Brain microvascular endothelial cell (primary cell): ENCODE data around the gene MUC20.
"Not testable (repeated sequence)": the region's sequence is repeated elsewhere in the genome, so short reads cannot be mapped to it uniquely, and the experiment has no call there.

Source experiments
- DNase-seq: peaks from one replicate; pipeline ENCODE4 v3.0.0-alpha.2; 2020
- H3K27ac ChIP-seq: fragments of 250-450 bp; sonication (Bioruptor Pico); 2 replicates; pipeline ENCODE4 v1.5.1; 2020; ENCODE audit warnings: mild to moderate bottlenecking, moderate library complexity
- H3K27me3 ChIP-seq: fragments of 250-450 bp; sonication (Bioruptor Pico); replicated peaks from 2 replicates; pipeline ENCODE4 v1.5.1; 2020; ENCODE audit warnings: mild to moderate bottlenecking
- H3K36me3 ChIP-seq: fragments of 250-450 bp; sonication (Bioruptor Pico); replicated peaks from 2 replicates; pipeline ENCODE4 v1.5.1; 2020; ENCODE audit warnings: mild to moderate bottlenecking
- H3K4me3 ChIP-seq: 2 replicates; pipeline ENCODE4 v1.5.1; 2011; ENCODE audit warnings: low read depth, mild to moderate bottlenecking, control low read depth, low read length, moderate library complexity
- CTCF ChIP-seq: IDR thresholded peaks from 2 replicates; pipeline ENCODE4 v1.5.1; 2011; ENCODE audit warnings: low read depth, mild to moderate bottlenecking, moderate library complexity, low read length, control low read depth, inconsistent platforms; ENCODE audit errors: missing control alignments
- in situ Hi-C: cut with HindIII; loops from 2 replicates; pipeline ENCODE4 v1.10.0; 2017; ENCODE audit warnings: low sequenced_read_pairs, low pct_ligation_motif_present

MUC20 gene

GRCh38 chr3:195711813-195712534, 8.8 kb upstream of the MUC20 start:
- Histone ChIP-seq H3K4me3 (no peak overlapping the region), H3K36me3 (no peaks in the 10 kb centered on the region), H3K27ac (no peak overlapping the region), H3K27me3 (peaks cover 21% of the 10 kb centered on the region)
- no peak for TF ChIP-seq CTCF
- in situ Hi-C loops: no loop called here
- DNase-seq: no peak

GRCh38 chr3:195712535-195712910, 8.3 kb upstream of the MUC20 start:
- H3K36me3 ChIP-seq, H3K27ac ChIP-seq, DNase-seq, in situ Hi-C loops, H3K4me3 ChIP-seq: not testable (repeated sequence)
- H3K27me3 ChIP-seq: peaks cover 24% of the 10 kb centered on the region

- H3K36me3 ChIP-seq, DNase-seq, in situ Hi-C loops, H3K27ac ChIP-seq, H3K4me3 ChIP-seq: not testable (repeated sequence)
- peaks cover 28% of the 10 kb centered on the region for H3K27me3 ChIP-seq
Measured at GRCh38 chr3:195713150-195713549, 7.6 kb upstream of the MUC20 start.

- no peaks in the 10 kb centered on the region for H3K36me3 ChIP-seq
- in situ Hi-C loops: no loop called here
- DNase-seq: no peak
- H3K4me3 ChIP-seq: no peak overlapping the region
- no peak overlapping the region for H3K27ac ChIP-seq
- peaks cover 34% of the 10 kb centered on the region for H3K27me3 ChIP-seq
- TF ChIP-seq CTCF: no peak
Measured at GRCh38 chr3:195714380-195715011, 6.3 kb upstream of the MUC20 start.

GRCh38 chr3:195715134-195715533, 5.6 kb upstream of the MUC20 start:
- DNase-seq: no peak
- Histone ChIP-seq H3K27me3 (peaks cover 37% of the 10 kb centered on the region), H3K27ac (no peak overlapping the region), H3K4me3 (no peak overlapping the region), H3K36me3 (no peaks in the 10 kb centered on the region)
- in situ Hi-C loops: no loop called here
- no peak for TF ChIP-seq CTCF

GRCh38 chr3:195715583-195716266, 5.1 kb upstream of the MUC20 start:
- H3K36me3 ChIP-seq: no peaks in the 10 kb centered on the region
- DNase-seq: no peak
- TF ChIP-seq CTCF: no peak
- H3K4me3 ChIP-seq: no peak overlapping the region
- in situ Hi-C loops: no loop called here
- no peak overlapping the region for H3K27ac ChIP-seq
- peaks cover 42% of the 10 kb centered on the region for H3K27me3 ChIP-seq
